IMR-90 (cell line): ENCODE results near the gene CHMP5. TPM values are rescaled to one million over a fixed set of nuclear protein-coding genes. Genes with fewer than 3 reads are reported as not detected.

Experiments used
- ATAC-seq: fragments of 200-7000 bp; cut with Tn5 transposase; 2 replicates; pipeline ENCODE4 v1.9.1; 2020; ENCODE audit warnings: low read depth, mild to moderate bottlenecking, moderate library complexity
- Bru-seq: library from RNA; stranded (reverse); fragments of 400-500 nt; gene quantifications from one replicate; lab custom pipeline; 2021; lab: Mats Ljungman, UMichigan
- BruChase-seq, 2 experiments: library from RNA; stranded (reverse); fragments of 400-500 nt; gene quantifications; one replicate each; lab custom pipeline; 2021; lab: Mats Ljungman, UMichigan
- BruUV-seq: library from RNA; stranded (reverse); fragments of 400-500 nt; replicated peaks from 2 replicates; lab custom pipeline; 2021; lab: Mats Ljungman, UMichigan
- CTCF ChIA-PET: fragments of 300-600 bp; formaldehyde crosslinking; extraction: SDS; loops from one replicate; lab custom pipeline; 2021; ENCODE audit warnings: antibody characterized with exemption; lab: Yijun Ruan, JAX
- POLR2A ChIA-PET: fragments of 300-600 bp; sonication (Branson Sonifier 250); formaldehyde crosslinking; loops from one replicate; lab custom pipeline; 2022; ENCODE audit warnings: antibody characterized with exemption; ENCODE audit not compliant: unreplicated experiment; lab: Charles Lee
- DNase-seq: peaks from one replicate; pipeline ENCODE4 v3.0.0; 2013
- H2AFZ ChIP-seq: replicated peaks from 2 replicates; pipeline ENCODE3; 2013; ENCODE audit warnings: low read length, mild to moderate bottlenecking; ENCODE audit not compliant: poor library complexity
- H2AK5ac ChIP-seq: 2 replicates; pipeline ENCODE4 v1.6.1; 2013; ENCODE audit warnings: low read depth, low read length, inconsistent platforms
- H2AK9ac ChIP-seq: replicated peaks from 2 replicates; pipeline ENCODE3; 2013; ENCODE audit warnings: mild to moderate bottlenecking, low read depth, low read length, moderate library complexity; ENCODE audit not compliant: poor library complexity
- H2BK120ac ChIP-seq: 2 replicates; pipeline ENCODE4 v1.6.1; 2013; ENCODE audit warnings: low read depth, low read length, inconsistent platforms
- H2BK15ac ChIP-seq: 3 replicates; pipeline ENCODE4 v1.6.1; 2013; ENCODE audit warnings: low read depth, low read length, inconsistent platforms
- H2BK20ac ChIP-seq: 2 replicates; pipeline ENCODE4 v1.6.1; 2013; ENCODE audit warnings: low read depth, mild to moderate bottlenecking, inconsistent platforms, low read length, moderate library complexity
- H2BK5ac ChIP-seq: 2 replicates; pipeline ENCODE4 v1.6.1; 2013; ENCODE audit warnings: mild to moderate bottlenecking, low read depth, low read length, inconsistent platforms; ENCODE audit not compliant: poor library complexity, severe bottlenecking
- H3K14ac ChIP-seq: replicated peaks from 2 replicates; pipeline ENCODE4 v1.6.1; 2013; ENCODE audit warnings: low read depth, low read length, inconsistent platforms
- H3K18ac ChIP-seq: 2 replicates; pipeline ENCODE4 v1.6.1; 2013; ENCODE audit warnings: low read depth, low read length, control low read depth
- H3K23ac ChIP-seq: 2 replicates; pipeline ENCODE4 v1.6.1; 2013; ENCODE audit warnings: low read depth, low read length, inconsistent platforms
- H3K27ac ChIP-seq: 2 replicates; pipeline ENCODE4 v1.5.1; 2013; ENCODE audit warnings: mild to moderate bottlenecking, control low read depth, low read length; ENCODE audit not compliant: insufficient read depth
- H3K27me3 ChIP-seq: 2 replicates; pipeline ENCODE4 v1.6.1; 2013; ENCODE audit warnings: low read length; ENCODE audit not compliant: control insufficient read depth, insufficient read depth
- H3K36me3 ChIP-seq: 2 replicates; pipeline ENCODE4 v1.6.1; 2013; ENCODE audit warnings: low read length, mixed read lengths; ENCODE audit not compliant: control insufficient read depth, insufficient read depth
- H3K4ac ChIP-seq: 2 replicates; pipeline ENCODE4 v1.6.1; 2013; ENCODE audit warnings: low read depth, low read length, inconsistent platforms
- H3K4me1 ChIP-seq: 2 replicates; pipeline ENCODE4 v1.6.1; 2013; ENCODE audit warnings: low read length, mixed read lengths; ENCODE audit not compliant: control insufficient read depth, insufficient read depth
- H3K4me2 ChIP-seq: 2 replicates; pipeline ENCODE4 v1.6.1; 2013; ENCODE audit warnings: low read depth, mild to moderate bottlenecking, control low read depth, low read length, moderate library complexity
- H3K4me3 ChIP-seq: 2 replicates; pipeline ENCODE4 v1.5.1; 2013; ENCODE audit warnings: low read depth, mild to moderate bottlenecking, control low read depth, low read length, moderate library complexity; ENCODE audit not compliant: insufficient read depth
- H3K56ac ChIP-seq: 2 replicates; pipeline ENCODE4 v1.6.1; 2013; ENCODE audit warnings: low read length, inconsistent platforms; ENCODE audit not compliant: insufficient read depth; ENCODE audit errors: extremely low read depth
- H3K79me1 ChIP-seq, 2 experiments: 2 replicates each; pipeline ENCODE4 v1.6.1; 2013; ENCODE audit warnings: low read length in 2 of 2, inconsistent platforms in 1 of 2, low read depth in 1 of 2
- H3K9ac ChIP-seq: 2 replicates; pipeline ENCODE4 v1.6.1; 2013; ENCODE audit warnings: low read depth, low read length, control low read depth
- H3K9me1 ChIP-seq: 2 replicates; pipeline ENCODE4 v1.6.1; 2013; ENCODE audit warnings: low read length, inconsistent platforms; ENCODE audit not compliant: insufficient read depth
- H3K9me3 ChIP-seq: 2 replicates; pipeline ENCODE4 v1.6.1; 2013; ENCODE audit warnings: low read length; ENCODE audit not compliant: control insufficient read depth, insufficient read depth
- H4K20me1 ChIP-seq: 2 replicates; pipeline ENCODE4 v1.6.1; 2013; ENCODE audit warnings: low read length, inconsistent platforms; ENCODE audit not compliant: insufficient read depth
- H4K5ac ChIP-seq: 2 replicates; pipeline ENCODE4 v1.6.1; 2013; ENCODE audit warnings: mild to moderate bottlenecking, low read depth, low read length, control low read depth
- H4K8ac ChIP-seq, 2 experiments: 2 replicates each; pipeline ENCODE4 v1.6.1; 2013; ENCODE audit warnings: low read depth in 2 of 2, low read length in 2 of 2, control low read depth in 1 of 2, inconsistent platforms in 1 of 2
- H4K91ac ChIP-seq: 2 replicates; pipeline ENCODE4 v1.6.1; 2013; ENCODE audit warnings: low read depth, low read length, inconsistent platforms; ENCODE audit not compliant: insufficient read depth
- BHLHE40 ChIP-seq: fragments of 150-350 bp; IDR thresholded peaks from 2 replicates; pipeline ENCODE4 v1.6.1; 2016; ENCODE audit warnings: mild to moderate bottlenecking, low read depth, low read length
- CEBPB ChIP-seq: IDR thresholded peaks from 2 replicates; pipeline ENCODE4 v1.6.1; 2012; ENCODE audit warnings: low read depth, low read length, improper control_type of control experiment
- CHD1 ChIP-seq: IDR thresholded peaks from 2 replicates; pipeline ENCODE4 v1.6.1; 2012; ENCODE audit warnings: low read depth, low read length, improper control_type of control experiment
- CTCF ChIP-seq: conservative IDR thresholded peaks from 2 replicates; pipeline ENCODE4 v1.5.1; 2012; ENCODE audit warnings: mild to moderate bottlenecking, low read depth, low read length, improper control_type of control experiment
- FOS ChIP-seq: fragments of 150-350 bp; IDR thresholded peaks from 2 replicates; pipeline ENCODE4 v1.6.1; 2016; ENCODE audit warnings: low read depth, low read length
- MAFK ChIP-seq: IDR thresholded peaks from 2 replicates; pipeline ENCODE4 v1.6.1; 2012; ENCODE audit warnings: low read depth, low read length, improper control_type of control experiment
- MAZ ChIP-seq: IDR thresholded peaks from 2 replicates; pipeline ENCODE4 v1.6.1; 2012; ENCODE audit warnings: low read depth, mild to moderate bottlenecking, low read length, improper control_type of control experiment, moderate library complexity, borderline replicate concordance
- MXI1 ChIP-seq: IDR thresholded peaks from 2 replicates; pipeline ENCODE4 v1.6.1; 2012; ENCODE audit warnings: low read depth, mild to moderate bottlenecking, low read length, moderate library complexity, borderline replicate concordance
- NFE2L2 ChIP-seq: fragments of 150-350 bp; IDR thresholded peaks from 2 replicates; pipeline ENCODE4 v1.6.1; 2016; ENCODE audit warnings: low read depth, mild to moderate bottlenecking, low read length
- POLR2A ChIP-seq: IDR thresholded peaks from 2 replicates; pipeline ENCODE4 v1.6.1; 2012; ENCODE audit warnings: mild to moderate bottlenecking, low read depth, low read length
- RAD21 ChIP-seq: IDR thresholded peaks from 2 replicates; pipeline ENCODE4 v1.6.1; 2012; ENCODE audit warnings: low read length, improper control_type of control experiment
- RCOR1 ChIP-seq: IDR thresholded peaks from 2 replicates; pipeline ENCODE4 v1.6.1; 2012; ENCODE audit warnings: mild to moderate bottlenecking, low read length, improper control_type of control experiment; ENCODE audit not compliant: insufficient replicate concordance
- RFX5 ChIP-seq: IDR thresholded peaks from 2 replicates; pipeline ENCODE4 v1.8.0; 2012; ENCODE audit warnings: low read depth, mild to moderate bottlenecking, low read length, moderate library complexity
- USF2 ChIP-seq: fragments of 150-350 bp; IDR thresholded peaks from 2 replicates; pipeline ENCODE4 v1.6.1; 2017; ENCODE audit warnings: mild to moderate bottlenecking, antibody characterized with exemption, low read length, low read depth
- WGBS, 2 experiments: methylation state at CpG; one replicate each; pipeline versions ENCODE4 v1.1.5 to v1.1.7; 2013; ENCODE audit warnings: missing lambda C conversion rate in 2 of 2; ENCODE audit not compliant: insufficient read length in 1 of 2; ENCODE audit errors: extremely low coverage in 2 of 2; 5-methylcytosine and 5-hydroxymethylcytosine counted together
- dilution Hi-C: fragments of 300-500 bp; cut with HindIII; formaldehyde crosslinking; loops from one replicate; pipeline ENCODE4 v1.14.3; 2018; ENCODE audit warnings: low sequenced_read_pairs; ENCODE audit not compliant: unreplicated experiment
- in situ Hi-C: fragments of 300-500 bp; cut with MboI; formaldehyde crosslinking; loops from 3 replicates; pipeline ENCODE4 v1.14.3; 2019; ENCODE audit warnings: low sequenced_read_pairs, inconsistent platforms, mixed read lengths
- intact Hi-C: fragments of 100-400 bp; cut with micrococcal nuclease; formaldehyde crosslinking; loops from 2 replicates; pipeline ENCODE4 v1.10.0; 2022
- long read RNA-seq: library from polyadenylated mRNA; unstranded; transcript quantifications from one replicate; pipeline ENCODE4 v2.0.0, GENCODE V29; 2021; ENCODE audit not compliant: unreplicated experiment
- polyA plus RNA-seq, 3 experiments: library from polyadenylated mRNA; depleted of rRNA; stranded (reverse); fragments of >200 nt; gene quantifications; 2 replicates each; pipeline ENCODE4 v1.2.3, GENCODE V29; 2012; ENCODE audit warnings: low replicate concordance in 1 of 3
- total RNA-seq: library from RNA; depleted of rRNA; stranded (reverse); fragments of >200 nt; gene quantifications from 2 replicates; pipeline ENCODE4 v1.2.3, GENCODE V29; 2012; rRNA removed

The CHMP5 gene
- total RNA-seq (70.6 and 95.5 TPM in 2 replicates), polyA plus RNA-seq (2012; rRNA removed) (70.2 and 80.8 TPM in 2 replicates), Bru-seq, nascent RNA (percentile 72 among the genes with signal in this experiment), BruChase-seq, experiment 1, labeled RNA remaining after a 6-hour chase (percentile 83 among the genes with signal in this experiment), BruChase-seq, experiment 2, labeled RNA remaining after a 2-hour chase (percentile 76 among the genes with signal in this experiment)
- polyA plus RNA-seq (2012; cell fraction: cytosol; rRNA removed): 14.6 and 19.1 TPM in 2 replicates
- polyA plus RNA-seq (2012; cell fraction: nucleus; rRNA removed; ENCODE audit: low replicate concordance): 4.9 and 27.8 TPM in 2 replicates
- long read RNA-seq, transcript CHMP5-201 (8 exons, 1,477 nt): major isoform, 129 of 139 reads
- long read RNA-seq, partial matches to known transcripts: 4 of 139 reads
- long read RNA-seq, other reads (novel, unspliced or antisense): 4 of 139 reads

GRCh38 chr9:33264473-33265177 is at the start of gene CHMP5, which contains the start of gene BAG1:
Gene CHMP5, plus strand, starts transcription at chr9:33265049. Its CDS starts 30 bp downstream, at chr9:33265079.
Gene BAG1, minus strand, starts transcription at chr9:33264708.
- DNase-seq (peak; percentile 99), ATAC-seq (peak; percentile 98)
- Histone ChIP-seq H3K9me3 (no peaks in the 10 kb centered on the region), H2AK9ac (peak within 1 kb of the TSS; percentile 93), H3K27me3 (no peaks in the 10 kb centered on the region), H4K91ac (peak within 1 kb of the TSS; percentile 81), H2BK120ac (peak within 1 kb of the TSS; percentile 35; the same call in 1 of the 2 replicates), H4K8ac (peak within 1 kb of the TSS; percentile 91 to 96), H3K4me3 (peak within 1 kb of the TSS; percentile 91), H2BK20ac (no peak within 1 kb of the TSS), H3K4me2 (peak within 1 kb of the TSS; percentile 98), H3K79me1 (peaks cover 32 to 62% of the 10 kb centered on the region in 2 experiments), H3K18ac (peak within 1 kb of the TSS; percentile 21; the same call in 1 of the 2 replicates), H2AFZ (peak within 1 kb of the TSS; percentile 95), H2BK15ac (peak within 1 kb of the TSS; percentile 38; the same call in 1 of the 3 replicates), H2BK5ac (peak within 1 kb of the TSS; percentile 68), H3K4me1 (peaks cover 10% of the 10 kb centered on the region), H3K9ac (peak within 1 kb of the TSS; percentile 99), H2AK5ac (peak within 1 kb of the TSS; percentile 99), H4K20me1 (peaks cover 9% of the 10 kb centered on the region), H3K23ac (peak within 1 kb of the TSS; percentile 89), H3K4ac (peak within 1 kb of the TSS; percentile 96), H3K9me1 (peaks cover 5% of the 10 kb centered on the region; the same call in 1 of the 2 replicates), H4K5ac (peak within 1 kb of the TSS; percentile 89), H3K36me3 (peaks cover 8% of the 10 kb centered on the region), H3K56ac (peak within 1 kb of the TSS; percentile 84), H3K27ac (peak within 1 kb of the TSS; percentile 76), H3K14ac (peak within 1 kb of the TSS; percentile 84)
- BruUV-seq: no TSS peak
- in situ Hi-C loops: no loop called here
- intact Hi-C loops: loop anchor here (1.0 kb wide), 1 partner anchor 183 kb away; no protein-coding TSS in a partner anchor
- WGBS, 2 experiments: 0% methylated on average over 19 of the region's 67 CpGs; no CpG with 5 or more reads in 1 of the 2 experiments
- ChIA-PET CTCF (no interaction called here), POLR2A (interaction anchor here (1.0 kb wide), 1 partner anchor 9 kb away, joined by 3 read pairs; no protein-coding TSS in a partner anchor)
- dilution Hi-C loops: no loop called here
- no peak for TF ChIP-seq NFE2L2
- TF ChIP-seq FOS: no peak
- no peak for TF ChIP-seq MAFK
- TF ChIP-seq RAD21: no peak
- TF ChIP-seq MXI1: peak; percentile 66; the same call in 1 of the 2 replicates
- TF ChIP-seq RFX5: no peak
- TF ChIP-seq USF2: no peak
- TF ChIP-seq CEBPB: no peak
- no peak for TF ChIP-seq BHLHE40
- peak; percentile 83 for TF ChIP-seq POLR2A
- TF ChIP-seq CTCF: peak; percentile 48
- no peak for TF ChIP-seq RCOR1
- TF ChIP-seq MAZ: peak; percentile 72
- no peak for TF ChIP-seq CHD1
